ENCODE results near the gene WDR75. TPM values are rescaled to one million over a fixed set of nuclear protein-coding genes. Genes with fewer than 3 reads are reported as not detected.

Gene WDR75
- total RNA-seq, 2 donors from 2014 or later = 15.3 to 30.7 TPM

GRCh38 chr2:189516546-189516945, 75.3 kb downstream of the WDR75 start:
- no peaks in the 10 kb centered on the region for H3K9me3 ChIP-seq
- H3K4me1 ChIP-seq (replicated peaks) = no peaks in the 10 kb centered on the region
- TF ChIP-seq CTCF (IDR thresholded peaks at IDR 0.05) = no peak
- TF ChIP-seq POLR2AphosphoS5 (IDR thresholded peaks at IDR 0.05) = no peak
- no peak for TF ChIP-seq POLR2A (IDR thresholded peaks at IDR 0.05)
- no peaks in the 10 kb centered on the region for H3K27me3 ChIP-seq (replicated peaks; ENCODE audit: insufficient read depth)
- 75% methylated on average over 3 of the region's 3 CpGs for WGBS
- no peaks in the 10 kb centered on the region for H3K36me3 ChIP-seq
- H3K4me3 ChIP-seq = no peak overlapping the region
- no peak overlapping the region for H3K27ac ChIP-seq
- intact Hi-C loops (cut with DNase I) = no loop called here
- no peak for DNase-seq (ENCODE audit: low spot score)

DNA sequence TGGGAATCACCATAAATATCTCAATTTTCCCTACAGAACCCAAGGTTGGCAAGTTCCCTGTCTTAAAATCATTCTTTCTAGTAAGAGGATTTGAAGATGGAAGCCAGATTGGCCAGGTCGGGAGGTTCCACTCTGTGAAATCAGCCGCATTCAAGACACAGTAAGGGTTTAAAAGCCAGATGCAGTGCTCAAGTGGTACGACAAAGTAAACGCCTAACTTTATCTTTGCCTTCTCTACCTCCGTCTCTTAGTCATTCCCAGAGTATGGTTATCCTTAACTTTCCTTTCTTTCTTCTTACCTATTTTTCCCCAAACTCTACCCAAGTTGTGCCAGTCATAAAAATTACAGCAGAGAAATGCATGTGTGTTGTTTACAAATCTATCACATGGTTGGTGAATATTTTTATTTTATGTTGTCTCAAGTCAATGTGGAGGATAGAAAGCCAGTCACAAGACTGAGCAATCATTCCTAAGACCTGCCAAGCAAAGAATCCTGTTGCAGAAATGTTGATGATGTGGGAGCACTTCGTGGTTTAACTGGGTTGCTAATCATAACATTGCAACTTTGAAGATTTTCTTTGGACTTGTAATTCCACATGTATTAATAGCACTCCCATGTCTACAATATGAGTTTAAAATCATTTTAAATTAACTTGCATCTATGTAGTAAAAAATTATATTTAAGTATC, 76.7 kb downstream of the WDR75 start:
- no peaks in the 10 kb centered on the region for H3K4me1 ChIP-seq (replicated peaks)
- H3K36me3 ChIP-seq = no peaks in the 10 kb centered on the region
- H3K9me3 ChIP-seq = no peaks in the 10 kb centered on the region
- H3K27me3 ChIP-seq (replicated peaks; ENCODE audit: insufficient read depth) = no peaks in the 10 kb centered on the region
- no peak overlapping the region for H3K4me3 ChIP-seq
- WGBS = 89% methylated on average over 6 of the region's 6 CpGs
- intact Hi-C loops (cut with DNase I) = no loop called here
- DNase-seq (ENCODE audit: low spot score) = no peak
- TF ChIP-seq POLR2A (IDR thresholded peaks at IDR 0.05) (no peak), CTCF (IDR thresholded peaks at IDR 0.05) (no peak), POLR2AphosphoS5 (IDR thresholded peaks at IDR 0.05) (no peak)
- no peak overlapping the region for H3K27ac ChIP-seq

GRCh38 chr2:189519631-189520387, 78.5 kb downstream of the WDR75 start:
- no peak overlapping the region for H3K4me3 ChIP-seq
- H3K9me3 ChIP-seq = no peaks in the 10 kb centered on the region
- H3K4me1 ChIP-seq (replicated peaks) = no peaks in the 10 kb centered on the region
- no peaks in the 10 kb centered on the region for H3K36me3 ChIP-seq
- 63% methylated on average over 6 of the region's 6 CpGs for WGBS
- no peak for TF ChIP-seq POLR2A (IDR thresholded peaks at IDR 0.05)
- no peak for TF ChIP-seq CTCF (IDR thresholded peaks at IDR 0.05)
- no peak for TF ChIP-seq POLR2AphosphoS5 (IDR thresholded peaks at IDR 0.05)
- DNase-seq (ENCODE audit: low spot score) = no peak
- intact Hi-C loops (cut with DNase I) = no loop called here
- no peak overlapping the region for H3K27ac ChIP-seq
- no peaks in the 10 kb centered on the region for H3K27me3 ChIP-seq (replicated peaks; ENCODE audit: insufficient read depth)

DNA sequence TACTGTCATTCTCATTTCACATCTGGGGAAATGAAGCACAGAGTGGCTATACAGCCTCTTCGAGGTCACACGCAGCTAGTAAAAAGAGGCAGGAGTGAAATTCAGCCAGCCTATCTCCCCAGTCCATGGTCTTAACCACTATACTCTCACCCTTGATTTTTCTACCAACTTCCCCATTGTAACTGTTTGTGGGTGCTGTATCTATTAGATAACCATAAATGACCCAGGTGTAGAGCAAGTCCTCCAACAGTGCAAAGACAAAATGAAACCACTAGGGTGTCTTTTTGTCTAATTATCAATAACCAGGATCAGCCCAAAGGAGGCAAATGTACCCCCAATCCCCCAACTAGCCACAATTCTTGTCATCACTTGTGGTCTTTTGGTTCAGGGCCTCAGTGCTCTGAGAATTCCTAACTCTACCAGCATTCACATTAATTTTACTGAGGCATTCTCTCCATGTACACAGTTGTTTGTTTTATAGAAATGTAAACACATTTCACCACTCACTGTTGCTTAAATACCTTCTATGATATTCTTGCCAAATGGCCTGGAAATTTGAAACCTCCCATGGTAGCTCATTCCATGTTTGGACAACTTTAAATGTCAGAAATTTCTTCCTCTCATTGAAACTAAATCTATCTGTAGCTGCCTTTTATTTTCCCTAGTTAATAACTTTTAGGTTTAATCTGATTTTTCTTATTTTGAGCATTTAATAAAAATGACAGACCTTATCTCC, 80.6 kb downstream of the WDR75 start:
- H3K27me3 ChIP-seq (replicated peaks; ENCODE audit: insufficient read depth) = no peaks in the 10 kb centered on the region
- intact Hi-C loops (cut with DNase I) = no loop called here
- H3K4me3 ChIP-seq = no peak overlapping the region
- 94% methylated on average over 2 of the region's 2 CpGs for WGBS
- no peaks in the 10 kb centered on the region for H3K36me3 ChIP-seq
- H3K27ac ChIP-seq = peak overlapping the region; percentile 40 to 69
- peak; percentile 37 for DNase-seq (ENCODE audit: low spot score)
- no peaks in the 10 kb centered on the region for H3K9me3 ChIP-seq
- H3K4me1 ChIP-seq (replicated peaks) = no peaks in the 10 kb centered on the region
- TF ChIP-seq POLR2AphosphoS5 (IDR thresholded peaks at IDR 0.05) = peak; percentile 74
- TF ChIP-seq CTCF (IDR thresholded peaks at IDR 0.05) = no peak

All from prostate gland (tissue), 2 donors.